ENCODE data around the gene EEF1B2. TPM values are rescaled to one million over a fixed set of nuclear protein-coding genes. Genes with fewer than 3 reads are reported as not detected.
"Not testable (repeated sequence)": the region's sequence is repeated elsewhere in the genome, so short reads cannot be mapped to it uniquely, and the experiment has no call there.

The EEF1B2 gene
- total RNA-seq, 4 donors from 2014 or later = 392 to 494 (median 393) TPM

- no peak for ATAC-seq (ENCODE audit: low FRiP score)
- DNase-seq (ENCODE audit: low spot score) = no peak
- peak in 1 of 3 donors; percentile 28 for TF ChIP-seq CTCF (IDR thresholded peaks at IDR 0.05)
Observed at GRCh38 chr2:206164261-206164862, 4.7 kb downstream of the EEF1B2 start.

- not testable (repeated sequence) for DNase-seq (ENCODE audit: low spot score); ATAC-seq (ENCODE audit: low FRiP score)
Observed at GRCh38 chr2:206168230-206168629, 8.5 kb downstream of the EEF1B2 start.

GRCh38 chr2:206171624-206172397 lies 12.1 kb downstream of the EEF1B2 start:
- ATAC-seq (ENCODE audit: low FRiP score) = not testable (repeated sequence)

GRCh38 chr2:206173147-206173546 lies 13.5 kb downstream of the EEF1B2 start:
- DNase-seq (ENCODE audit: low spot score) (no peak), ATAC-seq (ENCODE audit: low FRiP score) (no peak)
- no peak for TF ChIP-seq CTCF (IDR thresholded peaks at IDR 0.05)

More at GRCh38 chr2:206171624-206172397, 12.1 kb downstream of the EEF1B2 start:
- DNase-seq (ENCODE audit: low spot score) = not testable (repeated sequence)

GRCh38 chr2:206176121-206176520 lies 16.4 kb downstream of the EEF1B2 start:
- no peak for TF ChIP-seq CTCF (IDR thresholded peaks at IDR 0.05)
- no peak for DNase-seq (ENCODE audit: low spot score)
- no peak for ATAC-seq (ENCODE audit: low FRiP score)

- DNase-seq (ENCODE audit: low spot score) (no peak), ATAC-seq (ENCODE audit: low FRiP score) (no peak)
- TF ChIP-seq CTCF (IDR thresholded peaks at IDR 0.05) = no peak
Observed at GRCh38 chr2:206176901-206177300, 17.2 kb downstream of the EEF1B2 start.

GRCh38 chr2:206181526-206181925 lies 21.8 kb downstream of the EEF1B2 start:
- ATAC-seq (ENCODE audit: low FRiP score); DNase-seq (ENCODE audit: low spot score): not testable (repeated sequence)

- TF ChIP-seq CTCF (IDR thresholded peaks at IDR 0.05) = no peak
- no peak for DNase-seq (ENCODE audit: low spot score)
- no peak for ATAC-seq (ENCODE audit: low FRiP score)
Observed at GRCh38 chr2:206189691-206190090, 30.0 kb downstream of the EEF1B2 start.
